Stimulated activated effector memory CD8-positive, alpha-beta T cell treated with anti-CD3 and anti-CD28 coated beads, Interleukin-12 subunit alpha, Interleukin-12 subunit beta, amount 100 ng/mL, for 72 hours (primary cell): Measurements from ENCODE around the gene FAM241A.
"Not testable (repeated sequence)": the region's sequence is repeated elsewhere in the genome, so short reads cannot be mapped to it uniquely, and the experiment has no call there.

Experiments used
- ATAC-seq: fragments of 150-1000 bp; cut with Tn5 transposase; 2 replicates; pipeline ENCODE4 v1.10.0; 2021
- DNase-seq, 2 donors: peaks; one replicate each; pipeline ENCODE4 v3.0.0; 2021 to 2022; ENCODE audit warnings: low spot score in 2 of 2
- H3K27ac Mint-ChIP-seq: one replicate; pipeline ENCODE4 v1.8.0; 2022; ENCODE audit warnings: mild to moderate bottlenecking, mixed read lengths
- H3K36me3 Mint-ChIP-seq: one replicate; pipeline ENCODE4 v1.8.0; 2022; ENCODE audit warnings: mild to moderate bottlenecking, mixed read lengths
- H3K4me1 Mint-ChIP-seq: one replicate; pipeline ENCODE4 v1.8.0; 2022; ENCODE audit warnings: mixed read lengths
- H3K4me3 Mint-ChIP-seq: one replicate; pipeline ENCODE4 v1.8.0; 2022; ENCODE audit warnings: mild to moderate bottlenecking, mixed read lengths
- H3K9me3 Mint-ChIP-seq: one replicate; pipeline ENCODE4 v1.8.0; 2022; ENCODE audit warnings: mixed read lengths

The FAM241A gene

GRCh38 chr4:112147697-112148096, 2.4 kb downstream of the FAM241A start:
- H3K36me3 Mint-ChIP-seq: peaks cover 6% of the 10 kb centered on the region
- ATAC-seq: no peak
- peak overlapping the region; percentile 77 for H3K4me3 Mint-ChIP-seq
- no peak for DNase-seq
- H3K4me1 Mint-ChIP-seq: peaks cover 53% of the 10 kb centered on the region
- H3K9me3 Mint-ChIP-seq: no peaks in the 10 kb centered on the region
- H3K27ac Mint-ChIP-seq: no peak overlapping the region

DNA sequence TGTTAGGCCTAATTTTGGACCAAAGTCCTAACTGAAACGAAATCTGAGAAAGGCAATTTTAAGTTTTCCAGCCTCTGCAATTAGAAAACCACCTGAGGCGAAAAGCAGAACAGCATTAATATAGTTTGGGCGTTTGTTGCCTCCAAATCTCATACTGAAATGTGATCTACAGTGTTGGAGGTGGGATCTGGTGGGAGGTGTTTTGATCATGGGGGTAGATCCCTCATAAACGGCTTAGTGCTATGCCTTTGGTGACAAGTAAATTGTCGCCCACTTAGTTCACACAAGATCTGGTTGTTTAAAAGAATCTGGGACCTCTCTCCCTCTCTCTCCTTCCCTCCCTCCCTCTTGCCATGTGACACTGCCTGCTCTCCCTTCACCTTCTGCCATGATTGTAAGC, 5.7 kb downstream of the FAM241A start:
- Mint-ChIP-seq H3K4me1 (peaks cover 53% of the 10 kb centered on the region), H3K27ac (no peak overlapping the region), H3K9me3 (no peaks in the 10 kb centered on the region), H3K36me3 (peaks cover 6% of the 10 kb centered on the region), H3K4me3 (no peak overlapping the region)
- DNase-seq (no peak), ATAC-seq (no peak)

DNA sequence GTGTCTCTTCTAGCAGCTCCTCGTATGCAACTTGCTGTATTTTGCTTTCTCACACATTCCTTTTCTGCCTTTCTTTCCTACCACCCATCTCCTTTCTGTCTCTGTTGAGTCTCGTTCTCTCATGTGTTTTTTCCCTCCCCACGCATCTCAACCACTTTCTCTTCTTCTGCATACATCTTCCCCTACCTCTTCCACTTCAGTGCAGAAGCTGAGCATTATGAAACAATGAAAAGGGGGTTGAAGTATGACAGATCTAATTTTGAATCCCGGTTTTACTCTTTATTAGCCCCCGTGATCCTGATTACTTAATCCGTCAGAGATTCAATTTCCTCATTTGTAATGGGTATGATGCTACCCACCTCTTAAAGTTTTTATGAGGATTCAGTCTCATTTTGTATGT, 7.3 kb downstream of the FAM241A start:
- H3K9me3 Mint-ChIP-seq: no peaks in the 10 kb centered on the region
- ATAC-seq (no peak), DNase-seq (no peak)
- peaks cover 43% of the 10 kb centered on the region for H3K4me1 Mint-ChIP-seq
- H3K27ac Mint-ChIP-seq: no peak overlapping the region
- peaks cover 6% of the 10 kb centered on the region for H3K36me3 Mint-ChIP-seq
- no peak overlapping the region for H3K4me3 Mint-ChIP-seq

GRCh38 chr4:112153211-112153791, 8.0 kb downstream of the FAM241A start:
- H3K9me3 Mint-ChIP-seq: no peaks in the 10 kb centered on the region
- H3K27ac Mint-ChIP-seq: no peak overlapping the region
- H3K4me1 Mint-ChIP-seq: peaks cover 36% of the 10 kb centered on the region
- H3K4me3 Mint-ChIP-seq: no peak overlapping the region
- ATAC-seq (no peak), DNase-seq (no peak)
- peaks cover 6% of the 10 kb centered on the region for H3K36me3 Mint-ChIP-seq

GRCh38 chr4:112156112-112156511, 10.9 kb downstream of the FAM241A start:
- peaks cover 4% of the 10 kb centered on the region for H3K9me3 Mint-ChIP-seq
- H3K36me3 Mint-ChIP-seq: peaks cover 15% of the 10 kb centered on the region
- DNase-seq (no peak), ATAC-seq (no peak)
- peaks cover 35% of the 10 kb centered on the region for H3K4me1 Mint-ChIP-seq
- no peak overlapping the region for H3K27ac Mint-ChIP-seq
- H3K4me3 Mint-ChIP-seq: no peak overlapping the region

DNA sequence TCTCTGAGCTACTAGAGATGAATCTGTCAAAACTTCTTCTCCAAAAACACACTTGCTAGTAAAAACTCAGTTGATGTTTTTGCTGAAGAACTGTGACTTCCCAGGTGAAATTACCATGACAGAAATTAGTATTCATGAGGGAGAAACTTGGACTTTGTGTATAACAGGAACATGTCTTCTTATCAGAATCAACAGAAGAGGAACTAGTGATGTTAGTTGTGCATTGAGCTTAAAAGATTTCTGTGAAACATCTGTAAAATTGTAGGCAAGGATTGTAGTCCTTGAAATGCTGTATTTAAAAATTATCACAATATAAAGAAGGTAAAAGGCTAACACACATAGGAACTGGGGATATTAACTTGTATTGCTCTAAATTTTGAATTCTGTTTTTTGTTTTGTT, 11.3 kb downstream of the FAM241A start:
- peaks cover 33% of the 10 kb centered on the region for H3K4me1 Mint-ChIP-seq
- H3K27ac Mint-ChIP-seq: no peak overlapping the region
- ATAC-seq: no peak
- no peak for DNase-seq
- H3K36me3 Mint-ChIP-seq: peaks cover 15% of the 10 kb centered on the region
- peaks cover 6% of the 10 kb centered on the region for H3K9me3 Mint-ChIP-seq
- H3K4me3 Mint-ChIP-seq: no peak overlapping the region

DNA sequence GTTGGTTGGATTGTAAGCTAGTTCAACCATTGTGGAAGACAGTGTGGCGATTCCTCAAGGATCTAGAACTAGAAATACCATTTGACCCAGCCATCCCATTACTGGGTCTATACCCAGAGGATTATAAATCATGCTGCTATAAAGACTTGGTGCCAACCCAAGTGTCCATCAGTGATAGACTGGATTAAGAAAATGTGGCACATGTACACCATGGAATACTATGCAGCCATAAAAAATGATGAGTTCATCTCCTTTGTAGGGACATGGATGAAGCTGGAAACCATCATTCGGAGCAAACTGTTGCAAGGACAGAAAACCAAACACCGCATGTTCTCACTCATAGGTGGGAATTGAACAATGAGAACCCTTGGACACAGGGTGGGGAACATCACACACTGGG, 18.5 kb downstream of the FAM241A start:
- H3K4me1 Mint-ChIP-seq: peaks cover 21% of the 10 kb centered on the region
- ATAC-seq, H3K9me3 Mint-ChIP-seq, DNase-seq, H3K27ac Mint-ChIP-seq, H3K4me3 Mint-ChIP-seq, H3K36me3 Mint-ChIP-seq: not testable (repeated sequence)

- Mint-ChIP-seq H3K4me1 (peaks cover 35% of the 10 kb centered on the region), H3K9me3 (no peaks in the 10 kb centered on the region), H3K36me3 (peaks cover 7% of the 10 kb centered on the region), H3K4me3 (no peak overlapping the region), H3K27ac (no peak overlapping the region)
- ATAC-seq (peak; percentile 91), DNase-seq (no peak)
Measured at GRCh38 chr4:112167794-112168193, 22.5 kb downstream of the FAM241A start.

- Mint-ChIP-seq H3K9me3 (no peaks in the 10 kb centered on the region), H3K4me3 (no peak overlapping the region), H3K27ac (no peak overlapping the region), H3K36me3 (peaks cover 11% of the 10 kb centered on the region), H3K4me1 (peaks cover 35% of the 10 kb centered on the region)
- ATAC-seq: no peak
- DNase-seq: no peak
Measured at GRCh38 chr4:112168719-112169500, 23.7 kb downstream of the FAM241A start.

GRCh38 chr4:112170451-112170993, 25.3 kb downstream of the FAM241A start:
- Mint-ChIP-seq H3K36me3 (peaks cover 11% of the 10 kb centered on the region), H3K27ac (no peak overlapping the region), H3K9me3 (no peaks in the 10 kb centered on the region), H3K4me3 (no peak overlapping the region), H3K4me1 (peaks cover 35% of the 10 kb centered on the region)
- peak; percentile 82 for ATAC-seq
- DNase-seq: no peak

- Mint-ChIP-seq H3K4me1 (peaks cover 35% of the 10 kb centered on the region), H3K36me3 (peaks cover 11% of the 10 kb centered on the region)
- H3K27ac Mint-ChIP-seq, H3K4me3 Mint-ChIP-seq, ATAC-seq, H3K9me3 Mint-ChIP-seq, DNase-seq: not testable (repeated sequence)
Measured at GRCh38 chr4:112171051-112171763, 26.0 kb downstream of the FAM241A start.

DNA sequence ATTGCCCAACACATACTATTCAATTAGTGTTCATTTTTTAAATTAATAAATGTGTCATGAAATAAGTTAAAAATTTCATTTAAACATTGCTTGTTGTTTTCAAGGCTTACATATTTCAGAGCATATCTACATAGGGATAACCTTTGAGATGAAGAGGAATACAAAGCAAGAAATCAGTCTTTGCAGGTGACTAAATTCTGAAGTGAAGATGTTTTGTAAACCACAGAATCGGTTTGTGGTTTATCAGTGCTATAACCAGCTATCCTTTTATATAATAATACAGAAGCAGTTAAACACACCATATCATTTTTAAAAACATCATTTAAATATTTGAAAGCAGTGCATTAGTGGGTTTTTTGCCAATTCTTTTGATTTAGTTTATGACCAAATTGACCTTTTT, 26.9 kb downstream of the FAM241A start:
- ATAC-seq: peak; percentile 76
- H3K4me3 Mint-ChIP-seq: no peak overlapping the region

GRCh38 chr4:112173593-112174558, 28.6 kb downstream of the FAM241A start:
- Mint-ChIP-seq H3K36me3 (peaks cover 16% of the 10 kb centered on the region), H3K27ac (no peak overlapping the region), H3K4me3 (no peak overlapping the region), H3K4me1 (peaks cover 29% of the 10 kb centered on the region), H3K9me3 (no peaks in the 10 kb centered on the region)
- no peak for ATAC-seq
- DNase-seq: no peak

More for the DNA sequence above, 26.9 kb downstream of the FAM241A start:
- Mint-ChIP-seq H3K36me3 (peaks cover 11% of the 10 kb centered on the region), H3K27ac (no peak overlapping the region), H3K4me1 (peaks cover 32% of the 10 kb centered on the region), H3K9me3 (no peaks in the 10 kb centered on the region)
- no peak for DNase-seq

DNA sequence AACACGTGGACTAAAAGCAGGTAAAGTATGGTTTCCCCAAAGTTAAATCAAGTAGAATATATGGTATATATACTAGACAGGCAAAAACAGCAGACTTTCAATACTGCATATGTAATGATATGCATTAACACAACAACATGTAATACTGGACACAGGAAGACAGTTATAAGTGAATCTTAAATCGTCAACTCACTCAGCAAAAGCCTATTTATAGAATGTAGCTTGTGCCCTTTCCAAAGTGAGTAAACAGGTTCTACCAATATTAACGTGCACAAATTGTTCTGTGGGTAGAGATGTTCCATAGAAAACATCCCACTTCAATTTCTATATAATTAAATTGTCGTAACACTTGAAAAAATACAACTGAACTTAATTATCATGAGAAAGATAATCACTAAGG, 30.6 kb downstream of the FAM241A start:
- Mint-ChIP-seq H3K27ac (no peak overlapping the region), H3K4me1 (peaks cover 13% of the 10 kb centered on the region), H3K36me3 (peaks cover 14% of the 10 kb centered on the region), H3K9me3 (no peaks in the 10 kb centered on the region), H3K4me3 (no peak overlapping the region)
- DNase-seq (no peak), ATAC-seq (no peak)
